Type B pancreatic cell (in vitro differentiated cells): ENCODE results near the gene MPIG6B. TPM values are rescaled to one million over a fixed set of nuclear protein-coding genes. Genes with fewer than 3 reads are reported as not detected.

Experiments
- DNase-seq: peaks from one replicate; pipeline ENCODE4 v3.0.0; 2021; ENCODE audit warnings: mixed read lengths; ENCODE audit not compliant: unreplicated experiment; ENCODE audit errors: extremely low spot score
- H3K27ac Mint-ChIP-seq: 2 replicates; pipeline ENCODE4 v1.8.0; 2021; ENCODE audit warnings: mild to moderate bottlenecking, mixed read lengths
- H3K27me3 Mint-ChIP-seq: 2 replicates; pipeline ENCODE4 v1.8.0; 2021; ENCODE audit warnings: mixed read lengths
- H3K36me3 Mint-ChIP-seq: 2 replicates; pipeline ENCODE4 v1.8.0; 2021; ENCODE audit warnings: mixed read lengths
- H3K4me1 Mint-ChIP-seq: one replicate; pipeline ENCODE4 v1.8.0; 2021; ENCODE audit warnings: mixed read lengths; ENCODE audit not compliant: unreplicated experiment
- H3K4me3 Mint-ChIP-seq: 2 replicates; pipeline ENCODE4 v1.8.0; 2021; ENCODE audit warnings: mild to moderate bottlenecking, mixed read lengths
- H3K9me3 Mint-ChIP-seq: 2 replicates; pipeline ENCODE4 v1.8.0; 2021; ENCODE audit warnings: mixed read lengths
- CTCF ChIP-seq: fragments of 200-600 bp; sonication (generic); conservative IDR thresholded peaks from 2 replicates; pipeline ENCODE4 v1.5.0; 2021; ENCODE audit warnings: antibody characterized with exemption, mild to moderate bottlenecking
- total RNA-seq: library from RNA; stranded (reverse); gene quantifications from 2 replicates; pipeline ENCODE4 v1.2.1, GENCODE V29; 2021; ENCODE audit warnings: low replicate concordance

The MPIG6B gene
- total RNA-seq, 1 donor from 2014 or later = 0.41 TPM

- DNase-seq = no peak
- TF ChIP-seq CTCF = no peak
- Mint-ChIP-seq H3K4me1 (peaks cover 31% of the 10 kb centered on the region), H3K27me3 (no peaks in the 10 kb centered on the region), H3K36me3 (peaks cover 44% of the 10 kb centered on the region), H3K27ac (peak overlapping the region; percentile 94), H3K9me3 (no peaks in the 10 kb centered on the region), H3K4me3 (peak overlapping the region; percentile 95)
These were observed 7.5 kb downstream of the MPIG6B start for GRCh38 chr6:31730631-31731086.

- no peak overlapping the region for H3K27ac Mint-ChIP-seq
- TF ChIP-seq CTCF = no peak
- H3K36me3 Mint-ChIP-seq = peaks cover 34% of the 10 kb centered on the region
- DNase-seq = no peak
- no peaks in the 10 kb centered on the region for H3K9me3 Mint-ChIP-seq
- no peaks in the 10 kb centered on the region for H3K27me3 Mint-ChIP-seq
- peaks cover 25% of the 10 kb centered on the region for H3K4me1 Mint-ChIP-seq
- H3K4me3 Mint-ChIP-seq = peak overlapping the region; percentile 58
These were observed 8.9 kb downstream of the MPIG6B start for GRCh38 chr6:31732029-31732428.

- peak overlapping the region; percentile 56 for H3K27ac Mint-ChIP-seq
- H3K36me3 Mint-ChIP-seq = peaks cover 29% of the 10 kb centered on the region
- H3K4me1 Mint-ChIP-seq = peaks cover 39% of the 10 kb centered on the region
- H3K27me3 Mint-ChIP-seq = no peaks in the 10 kb centered on the region
- H3K4me3 Mint-ChIP-seq = peak overlapping the region; percentile 98
- DNase-seq = no peak
- no peaks in the 10 kb centered on the region for H3K9me3 Mint-ChIP-seq
- TF ChIP-seq CTCF = no peak
These were observed 10.6 kb downstream of the MPIG6B start for GRCh38 chr6:31733734-31734133.

GRCh38 chr6:31734247-31734820, 11.2 kb downstream of the MPIG6B start:
- H3K9me3 Mint-ChIP-seq = no peaks in the 10 kb centered on the region
- H3K27me3 Mint-ChIP-seq = no peaks in the 10 kb centered on the region
- peak overlapping the region; percentile 98 for H3K4me3 Mint-ChIP-seq
- peaks cover 29% of the 10 kb centered on the region for H3K36me3 Mint-ChIP-seq
- no peak for TF ChIP-seq CTCF
- DNase-seq = no peak
- H3K4me1 Mint-ChIP-seq = peaks cover 43% of the 10 kb centered on the region
- peak overlapping the region; percentile 99 for H3K27ac Mint-ChIP-seq

GRCh38 chr6:31734821-31735406, 11.7 kb downstream of the MPIG6B start:
- Mint-ChIP-seq H3K4me3 (peak overlapping the region; percentile 98), H3K4me1 (peaks cover 48% of the 10 kb centered on the region), H3K27ac (peak overlapping the region; percentile 99), H3K36me3 (peaks cover 29% of the 10 kb centered on the region), H3K9me3 (no peaks in the 10 kb centered on the region), H3K27me3 (no peaks in the 10 kb centered on the region)
- TF ChIP-seq CTCF = no peak
- no peak for DNase-seq
